ENCODE results near the gene RNF223.

- TF ChIP-seq CTCF (optimal IDR thresholded peaks at IDR 0.05 in 1 of 3, IDR thresholded peaks at IDR 0.05 in 1 of 3, conservative IDR thresholded peaks at IDR 0.05 in 1 of 3; ENCODE audit: extremely low read depth in 1 of 3, insufficient read depth in 2 of 3, low read length in 3 of 3) = no peak
- TF ChIP-seq EZH2 (IDR thresholded peaks at IDR 0.05; ENCODE audit: low read length) = no peak
Observed at GRCh38 chr1:1050577-1051052, 23.5 kb downstream of the RNF223 start.
